ENCODE results near the gene ARL2. TPM values are rescaled to one million over a fixed set of nuclear protein-coding genes. Genes with fewer than 3 reads are reported as not detected.

Gene ARL2
- 68.4 TPM for total RNA-seq (ENCODE audit: unreplicated experiment)
- long read RNA-seq, transcript ARL2-206 (4 exons, 795 nt): minor isoform, 7 of 84 reads
- long read RNA-seq, transcript ARL2-201 (5 exons, 979 nt): major isoform, 73 of 84 reads
- long read RNA-seq, partial matches to known transcripts: 3 of 84 reads
- long read RNA-seq, other reads (novel, unspliced or antisense): 0 of 84 reads

GRCh38 chr11:65013888-65014725, at the start of gene ARL2:
ARL2 (plus strand) TSS chr11:65014160; CDS start chr11:65014208, 48 bp downstream.
- TF ChIP-seq CTCF (IDR thresholded peaks at IDR 0.05; ENCODE audit: partially characterized antibody, unreplicated experiment): peak; percentile 87
- H3K27me3 Mint-ChIP-seq (ENCODE audit: unreplicated experiment): no peaks in the 10 kb centered on the region
- peak; percentile 96 for DNase-seq

GRCh38 chr11:64967375-64967774, 46.6 kb upstream of the ARL2 start:
- no peak for TF ChIP-seq CTCF (IDR thresholded peaks at IDR 0.05; ENCODE audit: partially characterized antibody, unreplicated experiment)
- H3K27me3 Mint-ChIP-seq (ENCODE audit: unreplicated experiment): peaks cover 8% of the 10 kb centered on the region
- H3K9me3 Mint-ChIP-seq (ENCODE audit: unreplicated experiment): peaks cover 2% of the 10 kb centered on the region
- no peak overlapping the region for H3K27ac Mint-ChIP-seq (ENCODE audit: unreplicated experiment)
- H3K36me3 Mint-ChIP-seq (ENCODE audit: unreplicated experiment): no peaks in the 10 kb centered on the region
- no peak for DNase-seq
- H3K4me1 Mint-ChIP-seq (ENCODE audit: low read depth, unreplicated experiment): peaks cover 5% of the 10 kb centered on the region
- no peak overlapping the region for H3K4me3 Mint-ChIP-seq (ENCODE audit: unreplicated experiment)

More at GRCh38 chr11:65013888-65014725, at the start of gene ARL2:
- Mint-ChIP-seq H3K9me3 (ENCODE audit: unreplicated experiment) (peaks cover 2% of the 10 kb centered on the region), H3K36me3 (ENCODE audit: unreplicated experiment) (peaks cover 4% of the 10 kb centered on the region), H3K27ac (ENCODE audit: unreplicated experiment) (peak within 1 kb of the TSS; percentile 92), H3K4me1 (ENCODE audit: low read depth, unreplicated experiment) (peaks cover 5% of the 10 kb centered on the region), H3K4me3 (ENCODE audit: unreplicated experiment) (peak within 1 kb of the TSS; percentile 89)

GRCh38 chr11:64969209-64969608, 44.8 kb upstream of the ARL2 start:
- H3K4me1 Mint-ChIP-seq (ENCODE audit: low read depth, unreplicated experiment): peaks cover 5% of the 10 kb centered on the region
- peaks cover 2% of the 10 kb centered on the region for H3K9me3 Mint-ChIP-seq (ENCODE audit: unreplicated experiment)
- H3K36me3 Mint-ChIP-seq (ENCODE audit: unreplicated experiment): no peaks in the 10 kb centered on the region
- peaks cover 8% of the 10 kb centered on the region for H3K27me3 Mint-ChIP-seq (ENCODE audit: unreplicated experiment)
- no peak overlapping the region for H3K4me3 Mint-ChIP-seq (ENCODE audit: unreplicated experiment)
- DNase-seq: no peak
- H3K27ac Mint-ChIP-seq (ENCODE audit: unreplicated experiment): no peak overlapping the region
- TF ChIP-seq CTCF (IDR thresholded peaks at IDR 0.05; ENCODE audit: partially characterized antibody, unreplicated experiment): no peak

- H3K4me1 Mint-ChIP-seq (ENCODE audit: low read depth, unreplicated experiment): peaks cover 5% of the 10 kb centered on the region
- H3K27me3 Mint-ChIP-seq (ENCODE audit: unreplicated experiment): peaks cover 8% of the 10 kb centered on the region
- no peak overlapping the region for H3K4me3 Mint-ChIP-seq (ENCODE audit: unreplicated experiment)
- no peak overlapping the region for H3K27ac Mint-ChIP-seq (ENCODE audit: unreplicated experiment)
- no peak for DNase-seq
- no peak for TF ChIP-seq CTCF (IDR thresholded peaks at IDR 0.05; ENCODE audit: partially characterized antibody, unreplicated experiment)
- H3K36me3 Mint-ChIP-seq (ENCODE audit: unreplicated experiment): no peaks in the 10 kb centered on the region
- peaks cover 2% of the 10 kb centered on the region for H3K9me3 Mint-ChIP-seq (ENCODE audit: unreplicated experiment)
Observed at GRCh38 chr11:64970731-64971151, 43.2 kb upstream of the ARL2 start.

Measured in glutamatergic neuron (in vitro differentiated cells).